AML-193 (cell line): Measurements from ENCODE around the gene IL12B.
"Not testable (repeated sequence)": the region's sequence is repeated elsewhere in the genome, so short reads cannot be mapped to it uniquely, and the experiment has no call there.

Experiments used
- DNase-seq, 2 experiments: peaks; one replicate each; lab custom pipeline; 2025; lab: John Stamatoyannopoulos, UW

Gene IL12B

DNA sequence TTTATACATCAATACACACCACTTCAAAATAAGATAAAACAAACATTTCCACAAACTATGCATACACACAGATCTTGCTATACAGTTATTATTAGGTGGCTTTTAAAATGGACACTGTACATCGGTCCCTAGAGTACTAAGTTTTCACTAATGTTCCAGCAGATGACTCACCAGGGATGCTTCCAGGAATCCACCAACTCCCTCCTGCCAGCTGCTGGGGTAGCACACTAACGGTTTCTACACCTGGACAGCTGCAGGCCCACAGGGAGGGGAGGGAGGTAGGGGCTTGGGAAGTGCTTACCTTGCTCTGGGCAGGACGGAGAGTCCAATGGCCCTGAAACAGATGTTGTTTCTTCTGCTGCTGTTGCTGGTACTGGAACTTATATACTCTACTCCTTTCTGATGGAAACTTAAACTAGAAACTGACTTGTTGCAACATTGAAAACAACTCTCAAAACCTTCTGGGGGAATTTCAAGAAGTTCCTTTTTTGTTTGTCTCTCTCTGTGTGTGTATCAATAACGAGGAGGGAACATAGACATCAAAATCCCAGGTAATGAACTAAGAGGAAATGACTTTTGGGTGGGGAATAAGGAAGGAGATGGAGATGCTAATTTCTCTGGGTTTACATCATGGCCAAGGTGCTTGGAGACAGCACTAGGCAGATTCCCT, at the start of gene IL12B:
Gene IL12B (minus strand): TSS at position 357 of the 670 bp plus-strand sequence. CDS start 3,705 bp downstream, outside the sequence.
- DNase-seq: no peak

DNA sequence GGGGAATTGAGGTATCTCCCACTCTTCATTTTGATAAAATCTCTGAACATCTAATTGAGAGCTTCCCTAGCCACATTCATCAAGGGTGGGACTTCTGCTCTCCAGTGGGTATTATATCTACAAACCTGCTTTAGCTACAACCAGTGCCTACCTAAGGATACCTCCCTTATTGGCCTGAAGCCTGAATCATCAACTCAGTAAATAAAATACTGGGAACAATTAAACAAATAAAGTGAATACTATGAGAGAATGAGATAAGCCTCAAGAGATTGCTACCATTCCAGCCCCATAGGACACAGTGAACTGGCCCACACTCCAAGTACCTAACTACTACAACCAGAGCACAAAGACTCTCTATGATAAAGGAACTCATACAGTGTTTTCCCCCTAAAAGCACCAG, 47.4 kb upstream of the IL12B start:
- DNase-seq: no peak

GRCh38 chr5:159367866-159368265, 37.6 kb upstream of the IL12B start:
- not testable (repeated sequence) for DNase-seq

GRCh38 chr5:159366776-159367175, 36.5 kb upstream of the IL12B start:
- not testable (repeated sequence) for DNase-seq

- peak; percentile 96 for DNase-seq
Observed at GRCh38 chr5:159362220-159362619, 31.9 kb upstream of the IL12B start.

DNA sequence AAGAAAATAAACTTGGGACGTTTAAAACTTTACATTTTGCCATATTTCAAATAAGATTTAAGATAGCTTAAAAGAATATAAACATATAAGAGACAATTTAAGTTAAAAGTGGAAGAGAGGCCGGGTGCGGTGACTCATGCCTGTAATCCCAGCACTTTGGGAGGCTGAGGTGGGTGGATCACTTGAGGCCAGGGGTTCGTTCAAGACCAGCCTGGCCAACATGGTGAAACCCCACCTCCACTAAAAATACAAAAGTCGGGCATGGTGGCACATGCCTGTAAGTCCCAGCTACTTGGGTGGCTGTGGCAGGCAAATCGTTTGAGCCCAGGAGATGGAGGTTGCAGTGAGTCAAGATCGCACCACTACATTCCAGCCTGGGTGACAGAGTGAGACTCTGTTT, 29.6 kb upstream of the IL12B start:
- DNase-seq: not testable (repeated sequence)

DNA sequence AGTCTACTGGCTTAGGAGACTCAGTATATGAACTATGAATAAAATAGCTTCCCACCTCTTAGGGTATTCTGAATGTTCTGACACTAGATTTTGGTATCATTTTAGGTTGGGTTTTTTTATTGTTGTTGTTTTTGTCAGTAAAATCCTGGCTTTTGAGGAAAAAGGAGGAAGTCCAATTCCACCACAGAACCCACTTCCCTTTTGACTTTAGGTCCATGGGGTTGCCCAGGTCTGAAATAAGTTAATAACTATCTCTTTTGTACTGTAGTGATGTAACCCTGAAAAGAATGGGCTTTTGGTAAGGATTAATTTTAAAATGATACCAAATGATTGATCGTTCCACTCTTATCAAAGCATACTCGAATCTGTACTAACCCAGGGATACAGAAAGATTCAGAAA, 29.1 kb upstream of the IL12B start:
- peak; percentile 75 to 84 for DNase-seq

GRCh38 chr5:159353661-159354252, 23.5 kb upstream of the IL12B start:
- no peak for DNase-seq

GRCh38 chr5:159350644-159351043, 20.4 kb upstream of the IL12B start:
- not testable (repeated sequence) for DNase-seq

- DNase-seq: not testable (repeated sequence)
Observed at GRCh38 chr5:159350216-159350615, 19.9 kb upstream of the IL12B start.

- DNase-seq: no peak
Observed at GRCh38 chr5:159345861-159346260, 15.6 kb upstream of the IL12B start.

- DNase-seq: peak; percentile 52 to 66
Observed at GRCh38 chr5:159345336-159345735, 15.0 kb upstream of the IL12B start.

GRCh38 chr5:159343295-159344094, 13.2 kb upstream of the IL12B start:
- peak; percentile 46 to 56 for DNase-seq

DNA sequence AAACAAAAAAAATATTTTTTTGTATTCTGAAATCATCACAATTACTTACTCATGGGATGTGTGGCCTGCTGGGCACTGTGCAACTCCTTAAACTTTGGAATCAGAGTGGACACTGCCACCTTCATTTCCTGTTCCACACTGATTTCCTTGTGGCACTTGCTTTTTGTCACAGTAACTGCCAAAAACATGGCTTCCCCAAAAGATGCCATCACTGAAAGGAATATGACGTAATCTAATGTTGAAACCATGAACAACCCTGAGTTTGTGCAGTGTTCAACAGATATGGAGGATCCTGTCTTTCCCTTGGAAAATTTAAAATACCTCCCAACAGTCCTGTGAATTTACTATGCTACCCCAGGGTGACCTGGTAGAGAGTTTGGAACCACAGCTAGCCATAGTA, 12.6 kb upstream of the IL12B start:
- peak; percentile 41 to 55 for DNase-seq

GRCh38 chr5:159341906-159342310, 11.6 kb upstream of the IL12B start:
- peak; percentile 91 to 94 for DNase-seq

DNA sequence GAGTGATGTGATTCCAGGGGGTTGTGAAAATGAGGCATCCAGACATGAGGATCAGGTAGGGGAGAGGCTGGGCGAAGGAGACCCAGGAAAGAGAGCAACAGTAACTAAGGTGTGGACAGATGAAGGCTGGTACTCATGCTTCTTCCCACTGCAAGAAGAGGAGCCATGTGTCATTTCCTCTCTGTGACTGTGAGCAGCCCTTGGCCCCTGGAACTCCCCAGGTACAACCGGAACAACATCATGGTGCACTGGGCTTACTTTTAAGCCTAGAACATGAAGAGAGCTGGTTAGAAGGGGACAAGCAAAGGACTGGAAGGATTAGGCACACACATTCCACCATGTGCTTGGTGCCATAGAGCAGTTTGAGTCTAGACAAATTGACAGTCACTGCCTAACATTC, 10.9 kb upstream of the IL12B start:
- no peak for DNase-seq

DNA sequence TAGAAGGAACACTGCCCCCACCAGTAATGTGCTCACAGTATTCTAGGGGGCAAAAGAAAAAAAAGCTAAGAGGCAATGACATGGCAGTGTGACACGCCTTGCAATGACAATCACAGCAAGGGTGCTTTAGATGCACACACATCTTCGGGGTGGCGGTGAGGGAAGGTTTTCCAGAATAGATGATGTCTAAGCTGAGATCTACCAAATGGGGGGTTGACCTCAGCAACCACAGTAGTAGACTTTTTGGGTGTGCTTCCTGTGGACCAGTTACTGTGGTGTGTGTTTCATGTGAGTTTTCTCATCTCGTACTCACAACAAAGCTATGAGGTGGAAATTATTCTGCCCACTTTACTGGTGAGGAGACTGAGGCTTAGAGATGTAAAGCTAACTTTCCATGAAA, 10.2 kb upstream of the IL12B start:
- no peak for DNase-seq

GRCh38 chr5:159339460-159339859, 9.2 kb upstream of the IL12B start:
- no peak for DNase-seq

DNA sequence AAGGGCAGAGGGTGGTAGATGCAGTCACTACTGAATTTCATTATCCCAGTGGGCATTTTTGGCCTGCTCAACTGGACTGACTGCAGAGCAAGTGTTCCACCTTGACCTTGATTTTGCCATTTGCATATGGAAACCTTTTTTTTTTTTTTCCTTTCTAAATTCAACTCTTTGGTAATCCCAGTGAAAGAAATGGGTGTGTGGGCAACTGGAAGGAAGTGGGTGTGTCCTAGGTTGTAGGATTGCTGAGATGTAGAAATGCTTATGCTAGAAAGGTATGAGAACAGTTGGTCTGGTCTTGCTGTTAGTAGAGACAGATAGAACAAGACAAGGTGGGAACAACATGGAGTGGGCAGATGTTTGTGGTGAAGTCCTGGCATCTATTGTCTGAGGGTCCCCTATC, 7.8 kb upstream of the IL12B start:
- DNase-seq: peak in 1 of 2 experiments; percentile 8

- DNase-seq: peak; percentile 20 to 28
Observed at GRCh38 chr5:159337016-159337955, 7.0 kb upstream of the IL12B start.

DNA sequence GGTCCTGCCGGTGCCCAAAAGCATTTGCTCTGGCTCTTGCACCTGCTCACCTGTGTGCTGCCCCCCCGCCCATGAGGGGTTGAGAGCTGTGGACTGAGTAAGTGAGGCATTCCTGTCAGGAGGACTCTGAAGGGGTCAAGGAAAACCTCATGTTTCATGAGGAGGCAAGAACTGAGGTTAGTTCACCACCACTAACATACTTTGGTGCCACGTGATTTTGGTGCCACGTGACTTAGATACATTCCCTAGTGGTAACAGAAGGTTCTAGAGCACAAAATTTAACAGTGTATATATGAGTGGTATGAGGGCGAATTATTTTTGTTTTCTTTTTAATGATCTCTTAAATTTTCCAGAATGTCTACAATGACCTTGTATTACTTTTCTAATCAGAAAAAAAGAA, 6.3 kb upstream of the IL12B start:
- DNase-seq: no peak

DNA sequence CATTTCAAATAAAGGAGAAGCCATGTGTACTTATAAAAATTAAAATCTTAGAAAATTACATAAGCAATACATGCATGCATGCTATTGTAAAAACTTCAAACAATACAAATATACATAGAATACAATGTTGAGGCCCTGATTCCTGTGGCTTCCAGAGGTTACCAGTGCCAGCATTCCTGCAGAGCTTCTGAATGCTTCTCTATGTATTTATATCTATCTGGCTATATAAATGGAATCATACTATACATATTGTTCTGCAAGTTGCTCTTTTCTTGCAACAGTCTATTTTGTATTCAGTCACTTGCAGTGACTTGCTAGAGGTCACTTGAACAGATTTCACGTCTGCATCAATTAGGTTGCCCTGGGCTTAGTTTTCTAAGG, 3.2 kb upstream of the IL12B start:
- no peak for DNase-seq
